ENCODE data around the gene SCN4A.
A peak's percentile ranks its signal among the peaks of the same experiment; 100 is the strongest.

The SCN4A gene

GRCh38 chr17:63950940-63951907 is 21.5 kb downstream of the SCN4A start:
- TF ChIP-seq CTCF (IDR thresholded peaks at IDR 0.05; ENCODE audit: low read length, missing control alignments), result peak; percentile 20

GRCh38 chr17:63949576-63950250 is 23.0 kb downstream of the SCN4A start:
- no peak for TF ChIP-seq CTCF (IDR thresholded peaks at IDR 0.05; ENCODE audit: low read length, missing control alignments)
- DNase-seq (ENCODE audit: low read depth), result no peak

More at GRCh38 chr17:63950940-63951907, 21.5 kb downstream of the SCN4A start:
- H3K4me3 ChIP-seq (replicated peaks; ENCODE audit: low read depth, low read length), result no peak overlapping the region
- no peak for DNase-seq (ENCODE audit: low read depth)

GRCh38 chr17:63948521-63948920 is 24.2 kb downstream of the SCN4A start:
- H3K4me3 ChIP-seq (replicated peaks; ENCODE audit: low read depth, low read length), result no peak overlapping the region
- no peak for TF ChIP-seq CTCF (IDR thresholded peaks at IDR 0.05; ENCODE audit: low read length, missing control alignments)
- DNase-seq (ENCODE audit: low read depth), result no peak

More at GRCh38 chr17:63949576-63950250, 23.0 kb downstream of the SCN4A start:
- H3K4me3 ChIP-seq (replicated peaks; ENCODE audit: low read depth, low read length), result no peak overlapping the region

- H3K4me3 ChIP-seq (replicated peaks; ENCODE audit: low read depth, low read length), result no peak overlapping the region
- DNase-seq (ENCODE audit: low read depth), result no peak
Observed at GRCh38 chr17:63947711-63948330, 24.9 kb downstream of the SCN4A start.

GRCh38 chr17:63946440-63947363 is 26.0 kb downstream of the SCN4A start:
- DNase-seq (ENCODE audit: low read depth), result peak; percentile 41
- H3K4me3 ChIP-seq (replicated peaks; ENCODE audit: low read depth, low read length), result no peak overlapping the region

More at GRCh38 chr17:63947711-63948330, 24.9 kb downstream of the SCN4A start:
- no peak for TF ChIP-seq CTCF (IDR thresholded peaks at IDR 0.05; ENCODE audit: low read length, missing control alignments)

More at GRCh38 chr17:63946440-63947363, 26.0 kb downstream of the SCN4A start:
- peak; percentile 67 for TF ChIP-seq CTCF (IDR thresholded peaks at IDR 0.05; ENCODE audit: low read length, missing control alignments)

Data from fibroblast of pulmonary artery (primary cell).